Esophagus (tissue), 2 donors: ENCODE results near the gene HSPB1. TPM values are rescaled to one million over a fixed set of nuclear protein-coding genes. Genes with fewer than 3 reads are reported as not detected.

Experiments
- H3K27ac ChIP-seq, 2 donors: one replicate each; pipeline ENCODE4 v1.5.1; 2013; ENCODE audit warnings: low read depth in 2 of 2, mild to moderate bottlenecking in 2 of 2, inconsistent platforms in 1 of 2, low read length in 1 of 2, moderate library complexity in 1 of 2
- H3K27me3 ChIP-seq, 2 donors: one replicate each; pipeline ENCODE4 v1.6.1; 2013; ENCODE audit warnings: low read length in 2 of 2, control low read depth in 1 of 2, mild to moderate bottlenecking in 1 of 2; ENCODE audit not compliant: insufficient read depth in 2 of 2, control insufficient read depth in 1 of 2
- H3K36me3 ChIP-seq, 2 donors: one replicate each; pipeline ENCODE4 v1.6.1; 2013; ENCODE audit warnings: low read length in 1 of 2; ENCODE audit not compliant: control insufficient read depth in 2 of 2, insufficient read depth in 2 of 2
- H3K4me1 ChIP-seq, 2 donors: one replicate each; pipeline ENCODE4 v1.6.1; 2013; ENCODE audit warnings: low read length in 1 of 2; ENCODE audit not compliant: control insufficient read depth in 2 of 2, insufficient read depth in 2 of 2
- H3K4me3 ChIP-seq, 2 donors: one replicate each; pipeline ENCODE4 v1.5.1; 2013; ENCODE audit warnings: low read length in 2 of 2, mild to moderate bottlenecking in 2 of 2, low read depth in 1 of 2, moderate library complexity in 1 of 2
- H3K9me3 ChIP-seq, 2 donors: one replicate each; pipeline ENCODE4 v1.6.1; 2013; ENCODE audit warnings: mild to moderate bottlenecking in 2 of 2, low read depth in 1 of 2, low read length in 1 of 2, moderate library complexity in 1 of 2; ENCODE audit not compliant: control insufficient read depth in 2 of 2, insufficient read depth in 1 of 2
- WGBS, 2 donors: extraction: QIAGEN DNeasy Blood & Tissue Kit; methylation state at CpG; one replicate each; pipeline ENCODE4 v1.1.7; 2013; 5-methylcytosine and 5-hydroxymethylcytosine counted together
- polyA plus RNA-seq, 2 donors: library from polyadenylated mRNA; stranded (reverse); fragments of 200-250 nt; gene quantifications; one replicate each; pipeline ENCODE4 v1.2.3, GENCODE V29; 2013
- donor health status: healthy with polysubstance abuse.
- donor health status: Bipolar disorder and iron deficiency.

HSPB1 gene
- polyA plus RNA-seq, 2 donors: 4,444 to 4,845 TPM

GRCh38 chr7:76338298-76339084 lies 36.0 kb downstream of the HSPB1 start:
- H3K4me1 ChIP-seq: peaks cover 3% of the 10 kb centered on the region in 2 donors
- 57 to 65% methylated on average over 9 of the region's 9 CpGs for WGBS, 2 donors

GRCh38 chr7:76340617-76341131 lies 38.2 kb downstream of the HSPB1 start:
- Histone ChIP-seq H3K27ac (peak overlapping the region in 1 of 2 donors; percentile 59), H3K27me3 (no peaks in the 10 kb centered on the region), H3K36me3 (peaks cover 0 to 11% of the 10 kb centered on the region in 2 donors), H3K4me3 (no peak overlapping the region), H3K4me1 (peaks cover 0 to 3% of the 10 kb centered on the region in 2 donors), H3K9me3 (no peaks in the 10 kb centered on the region)
- 77 to 81% methylated on average over 3 of the region's 3 CpGs for WGBS, 2 donors

More at GRCh38 chr7:76338298-76339084, 36.0 kb downstream of the HSPB1 start:
- Histone ChIP-seq H3K27ac (no peak overlapping the region), H3K27me3 (no peaks in the 10 kb centered on the region), H3K4me3 (no peak overlapping the region), H3K9me3 (no peaks in the 10 kb centered on the region), H3K36me3 (peaks cover 0 to 4% of the 10 kb centered on the region in 2 donors)

- H3K36me3 ChIP-seq: peaks cover 0 to 19% of the 10 kb centered on the region in 2 donors
- no peaks in the 10 kb centered on the region for H3K9me3 ChIP-seq
- peaks cover 0 to 3% of the 10 kb centered on the region in 2 donors for H3K4me1 ChIP-seq
- H3K27ac ChIP-seq: no peak overlapping the region
- H3K4me3 ChIP-seq: no peak overlapping the region
- WGBS, 2 donors: 89 to 91% methylated on average over 5 of the region's 5 CpGs
- H3K27me3 ChIP-seq: no peaks in the 10 kb centered on the region
These were observed 39.7 kb downstream of the HSPB1 start for GRCh38 chr7:76342222-76342621.

GRCh38 chr7:76343294-76343930 lies 40.9 kb downstream of the HSPB1 start:
- Histone ChIP-seq H3K4me3 (no peak overlapping the region), H3K9me3 (no peaks in the 10 kb centered on the region), H3K27ac (no peak overlapping the region), H3K27me3 (no peaks in the 10 kb centered on the region), H3K4me1 (peaks cover 0 to under 1% of the 10 kb centered on the region in 2 donors), H3K36me3 (peaks cover 0 to 19% of the 10 kb centered on the region in 2 donors)
- 86 to 91% methylated on average over 6 of the region's 6 CpGs for WGBS, 2 donors

- H3K9me3 ChIP-seq: no peaks in the 10 kb centered on the region
- no peak overlapping the region for H3K27ac ChIP-seq
- no peaks in the 10 kb centered on the region for H3K27me3 ChIP-seq
- peaks cover 0 to 19% of the 10 kb centered on the region in 2 donors for H3K36me3 ChIP-seq
- no peak overlapping the region for H3K4me3 ChIP-seq
- WGBS, 2 donors: 90 to 98% methylated on average over 6 of the region's 6 CpGs
- H3K4me1 ChIP-seq: no peaks in the 10 kb centered on the region
These were observed 41.5 kb downstream of the HSPB1 start for GRCh38 chr7:76343931-76344321.

- Histone ChIP-seq H3K9me3 (no peaks in the 10 kb centered on the region), H3K27ac (peak overlapping the region in 1 of 2 donors; percentile 33), H3K4me3 (no peak overlapping the region), H3K27me3 (no peaks in the 10 kb centered on the region), H3K4me1 (no peaks in the 10 kb centered on the region), H3K36me3 (peaks cover 5 to 23% of the 10 kb centered on the region in 2 donors)
- WGBS, 2 donors: 80 to 92% methylated on average over 6 of the region's 6 CpGs
These were observed 43.6 kb downstream of the HSPB1 start for GRCh38 chr7:76346097-76346496.

- H3K27me3 ChIP-seq: no peaks in the 10 kb centered on the region
- no peaks in the 10 kb centered on the region for H3K4me1 ChIP-seq
- peak overlapping the region in 1 of 2 donors; percentile 36 for H3K27ac ChIP-seq
- peaks cover 5 to 23% of the 10 kb centered on the region in 2 donors for H3K36me3 ChIP-seq
- H3K4me3 ChIP-seq: no peak overlapping the region
- WGBS, 2 donors: 70 to 73% methylated on average over 8 of the region's 8 CpGs
- H3K9me3 ChIP-seq: no peaks in the 10 kb centered on the region
These were observed 44.3 kb downstream of the HSPB1 start for GRCh38 chr7:76346778-76347177.

- Histone ChIP-seq H3K36me3 (peaks cover 5 to 23% of the 10 kb centered on the region in 2 donors), H3K4me3 (no peak overlapping the region), H3K9me3 (no peaks in the 10 kb centered on the region), H3K4me1 (no peaks in the 10 kb centered on the region), H3K27me3 (no peaks in the 10 kb centered on the region), H3K27ac (no peak overlapping the region)
- 64 to 70% methylated on average over 5 of the region's 5 CpGs for WGBS, 2 donors
These were observed 45.2 kb downstream of the HSPB1 start for GRCh38 chr7:76347710-76348109.

- H3K27me3 ChIP-seq: no peaks in the 10 kb centered on the region
- H3K4me3 ChIP-seq: no peak overlapping the region
- WGBS, 2 donors: 73 to 88% methylated on average over 8 of the region's 8 CpGs
- H3K9me3 ChIP-seq: no peaks in the 10 kb centered on the region
- H3K27ac ChIP-seq: no peak overlapping the region
- H3K36me3 ChIP-seq: peaks cover 5 to 15% of the 10 kb centered on the region in 2 donors
- no peaks in the 10 kb centered on the region for H3K4me1 ChIP-seq
These were observed 46.9 kb downstream of the HSPB1 start for GRCh38 chr7:76349313-76349885.
